H1 (cell line): ENCODE measurements around the gene COL9A2. TPM values are rescaled to one million over a fixed set of nuclear protein-coding genes. Genes with fewer than 3 reads are reported as not detected.

Source experiments
- CTCF ChIA-PET: fragments of 300-600 bp; sonication (Branson Sonifier 250); formaldehyde crosslinking; loops from one replicate; lab custom pipeline; 2021; ENCODE audit not compliant: partially characterized antibody; lab: Charles Lee
- POLR2A ChIA-PET: fragments of 300-600 bp; sonication (Branson Sonifier 250); formaldehyde crosslinking; loops from one replicate; lab custom pipeline; 2021; ENCODE audit warnings: inconsistent platforms; ENCODE audit not compliant: partially characterized antibody; lab: Charles Lee
- DNase-seq, 2 experiments: peaks; one replicate each; pipeline versions ENCODE4 v3.0.0 to v3.0.0-alpha.2; 2010 to 2022; ENCODE audit warnings: low spot score in 2 of 2, low read depth in 1 of 2, mixed read lengths in 1 of 2
- FAIRE-seq: peaks from 2 replicates; lab custom pipeline; 2011; peaks lifted over from hg19 to GRCh38; lab: Jason Lieb, UNC
- H2AFZ ChIP-seq: 2 replicates; pipeline ENCODE4 v1.8.1; 2012; ENCODE audit warnings: low read length, inconsistent platforms
- H2AK5ac ChIP-seq: 2 replicates; pipeline ENCODE4 v1.6.1; 2013; ENCODE audit warnings: low read depth, low read length
- H2BK120ac ChIP-seq: replicated peaks from 2 replicates; pipeline ENCODE3; 2013; ENCODE audit warnings: low read depth, low read length, inconsistent platforms
- H2BK12ac ChIP-seq: 2 replicates; pipeline ENCODE4 v1.6.1; 2013; ENCODE audit warnings: low read depth, low read length
- H2BK15ac ChIP-seq: 2 replicates; pipeline ENCODE4 v1.6.1; 2013; ENCODE audit warnings: low read length
- H2BK20ac ChIP-seq: 2 replicates; pipeline ENCODE4 v1.6.1; 2013; ENCODE audit warnings: low read length
- H2BK5ac ChIP-seq: 2 replicates; pipeline ENCODE4 v1.6.1; 2013; ENCODE audit warnings: low read depth, low read length
- H3K14ac ChIP-seq: 2 replicates; pipeline ENCODE4 v1.6.1; 2013; ENCODE audit warnings: inconsistent platforms; ENCODE audit not compliant: insufficient read length
- H3K18ac ChIP-seq: 2 replicates; pipeline ENCODE4 v1.6.1; 2013; ENCODE audit warnings: low read length; ENCODE audit errors: extremely low read depth
- H3K23ac ChIP-seq: 2 replicates; pipeline ENCODE4 v1.6.1; 2013; ENCODE audit warnings: inconsistent platforms; ENCODE audit not compliant: insufficient read length
- H3K23me2 ChIP-seq: 2 replicates; pipeline ENCODE4 v1.6.1; 2013; ENCODE audit warnings: low read depth, low read length
- H3K27ac ChIP-seq: 2 replicates; pipeline ENCODE4 v1.6.1; 2011; ENCODE audit warnings: low read depth, low read length, inconsistent platforms
- H3K27me3 ChIP-seq, 4 experiments: replicated peaks in 1 of 4; 1 replicate in 1 of 4; 2 replicates in 3 of 4; pipeline versions ENCODE4 v1.6.1 to v1.8.1; 2011 to 2013; ENCODE audit warnings: low read length in 3 of 4, mild to moderate bottlenecking in 3 of 4, inconsistent platforms in 2 of 4, mixed read lengths in 2 of 4, moderate library complexity in 1 of 4; ENCODE audit not compliant: control insufficient read depth in 3 of 4, insufficient read depth in 3 of 4; ENCODE audit errors: extremely low read depth in 1 of 4
- H3K36me3 ChIP-seq, 4 experiments: 2 replicates each; pipeline versions ENCODE4 v1.6.1 to v1.8.1; 2011 to 2013; ENCODE audit warnings: mild to moderate bottlenecking in 4 of 4, low read length in 3 of 4, moderate library complexity in 2 of 4, control low read depth in 1 of 4, inconsistent platforms in 1 of 4; ENCODE audit not compliant: insufficient read depth in 4 of 4, control insufficient read depth in 2 of 4
- H3K4ac ChIP-seq: replicated peaks from 2 replicates; pipeline ENCODE3; 2013; ENCODE audit warnings: low read length, low read depth, mixed read lengths, inconsistent platforms; ENCODE audit not compliant: insufficient read length
- H3K4me1 ChIP-seq, 4 experiments: replicated peaks in 1 of 4; 1 replicate in 1 of 4; 2 replicates in 3 of 4; pipeline versions ENCODE4 v1.6.1 to v1.8.1; 2011 to 2013; ENCODE audit warnings: low read length in 3 of 4, inconsistent platforms in 2 of 4, mixed read lengths in 1 of 4; ENCODE audit not compliant: insufficient read depth in 4 of 4, control insufficient read depth in 3 of 4
- H3K4me2 ChIP-seq, 2 experiments: 2 replicates each; pipeline versions ENCODE4 v1.6.1 to v1.8.1; 2011 to 2013; ENCODE audit warnings: low read depth in 2 of 2, low read length in 2 of 2, control low read depth in 1 of 2, inconsistent platforms in 1 of 2, mild to moderate bottlenecking in 1 of 2; ENCODE audit not compliant: insufficient read depth in 1 of 2
- H3K4me3 ChIP-seq, 4 experiments: fragments of 200-600, 300-600 bp in 1 of 4; sonication (generic), shearing (Covaris generic), sonication (Bioruptor Twin) in 1 of 4; 2 replicates each; pipeline versions ENCODE4 v1.5.1 to v1.8.1; 2011 to 2016; ENCODE audit warnings: low read length in 4 of 4, low read depth in 3 of 4, control low read depth in 2 of 4, inconsistent platforms in 2 of 4, mild to moderate bottlenecking in 2 of 4, mixed read lengths in 1 of 4, moderate library complexity in 1 of 4; ENCODE audit not compliant: insufficient read depth in 2 of 4; ENCODE audit errors: extremely low read depth in 1 of 4
- H3K56ac ChIP-seq: replicated peaks from 2 replicates; pipeline ENCODE3; 2013; ENCODE audit warnings: low read depth, mild to moderate bottlenecking, mixed read lengths, low read length, inconsistent platforms; ENCODE audit not compliant: insufficient read length
- H3K79me1 ChIP-seq: 2 replicates; pipeline ENCODE4 v1.6.1; 2013; ENCODE audit warnings: low read depth, low read length, control low read depth
- H3K79me2 ChIP-seq, 2 experiments: 2 replicates each; pipeline versions ENCODE4 v1.6.1 to v1.8.1; 2012 to 2013; ENCODE audit warnings: low read length in 2 of 2, mild to moderate bottlenecking in 2 of 2, inconsistent platforms in 1 of 2; ENCODE audit not compliant: insufficient read depth in 2 of 2, control insufficient read depth in 1 of 2
- H3K9ac ChIP-seq, 4 experiments: replicated peaks in 1 of 4; 1 replicate in 1 of 4; 2 replicates in 3 of 4; pipeline versions ENCODE4 v1.6.1 to v1.8.1; 2011 to 2013; ENCODE audit warnings: low read depth in 3 of 4, low read length in 3 of 4, control low read depth in 2 of 4, mild to moderate bottlenecking in 2 of 4, moderate library complexity in 2 of 4, inconsistent platforms in 1 of 4; ENCODE audit errors: extremely low read depth in 1 of 4
- H3K9me3 ChIP-seq, 2 experiments: 2 replicates each; pipeline versions ENCODE4 v1.6.1 to v1.8.1; 2012 to 2013; ENCODE audit warnings: mild to moderate bottlenecking in 2 of 2, moderate library complexity in 2 of 2, control low read depth in 1 of 2, inconsistent platforms in 1 of 2, low read depth in 1 of 2, low read length in 1 of 2, mixed read lengths in 1 of 2; ENCODE audit not compliant: insufficient read depth in 2 of 2
- H4K20me1 ChIP-seq, 2 experiments: replicated peaks in 1 of 2; 2 replicates each; pipeline versions ENCODE3 to v1.8.1; 2011 to 2013; ENCODE audit warnings: inconsistent platforms in 2 of 2, low read length in 2 of 2, mild to moderate bottlenecking in 1 of 2; ENCODE audit not compliant: insufficient read depth in 2 of 2, control insufficient read depth in 1 of 2
- H4K5ac ChIP-seq: 2 replicates; pipeline ENCODE4 v1.6.1; 2013; ENCODE audit warnings: low read length, low read depth, mixed read lengths, inconsistent platforms; ENCODE audit not compliant: insufficient read length
- H4K8ac ChIP-seq: 2 replicates; pipeline ENCODE4 v1.8.0; 2013; ENCODE audit warnings: mild to moderate bottlenecking, moderate library complexity, low read length, inconsistent platforms; ENCODE audit not compliant: insufficient read depth; ENCODE audit errors: extremely low read depth
- H4K91ac ChIP-seq: replicated peaks from 2 replicates; pipeline ENCODE3; 2013; ENCODE audit warnings: low read length, mixed read lengths, inconsistent platforms; ENCODE audit not compliant: insufficient read length
- ATF2 ChIP-seq: IDR thresholded peaks from 2 replicates; pipeline ENCODE4 v1.6.1; 2012; ENCODE audit warnings: low read length, inconsistent platforms
- EGR1 ChIP-seq: IDR thresholded peaks from 2 replicates; pipeline ENCODE4 v1.6.1; 2011; ENCODE audit warnings: low read depth, low read length, borderline replicate concordance
- GABPA ChIP-seq: IDR thresholded peaks from 2 replicates; pipeline ENCODE4 v1.6.1; 2011; ENCODE audit warnings: mild to moderate bottlenecking, low read length, moderate library complexity, borderline replicate concordance; ENCODE audit not compliant: insufficient read depth
- MAFK ChIP-seq: IDR thresholded peaks from 2 replicates; pipeline ENCODE4 v1.6.1; 2012; ENCODE audit warnings: low read depth, mild to moderate bottlenecking, improper control_type of control experiment, low read length
- SP2 ChIP-seq: IDR thresholded peaks from 2 replicates; pipeline ENCODE4 v1.6.1; 2012; ENCODE audit warnings: mild to moderate bottlenecking, low read length, inconsistent platforms
- polyA plus RNA-seq, 7 experiments: library from polyadenylated mRNA; depleted of rRNA in 3 of 7; stranded (reverse) in 5 of 7; unstranded in 2 of 7; fragments of >200 nt in 5 of 7; fragments of 200-250 nt in 2 of 7; gene quantifications; 1 replicate in 5 of 7; 2 replicates in 1 of 7; 4 replicates in 1 of 7; pipeline versions ENCODE4 v1.2.1 to v1.2.3, GENCODE V29; 2011 to 2013; ENCODE audit warnings: missing spikeins in 2 of 7, mixed read lengths in 2 of 7
- total RNA-seq: library from RNA; stranded (reverse); fragmentation: NEBNext Ultra II Directional; extraction: Animal tissue kit (Norgen Biotek cat#: 25700); gene quantifications from 2 replicates; pipeline ENCODE4 v1.2.1, GENCODE V29; 2021
- TF ChIP-seq, protein P1 (sequence below): IDR thresholded peaks from 2 replicates; pipeline ENCODE4 v1.6.1; 2012; ENCODE audit warnings: inconsistent platforms

The COL9A2 gene
- total and polyA plus RNA-seq, 2 of the 8 experiments (the other 6 are each of a cell fraction or from before 2014, with no cell fraction given): 3.2 to 3.3 TPM

DNA sequence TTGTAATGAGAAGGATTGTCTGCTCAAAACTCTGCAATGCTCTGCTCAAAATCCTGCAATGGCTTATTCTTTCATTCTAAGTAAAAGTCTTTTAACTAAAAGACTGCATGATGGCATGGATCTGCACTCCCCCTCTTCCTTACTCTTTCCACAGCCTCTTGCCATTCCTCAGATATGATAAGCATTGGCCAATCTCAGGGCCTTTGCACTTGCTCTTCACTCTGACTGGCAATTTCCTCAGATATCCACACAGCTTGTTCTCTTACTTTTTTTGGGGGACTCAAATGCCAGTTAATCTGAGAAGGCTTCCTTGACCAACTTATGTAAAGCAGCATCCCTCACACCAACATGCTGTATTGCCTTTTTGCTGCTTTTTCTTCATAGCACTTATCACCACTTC, 61.9 kb downstream of the COL9A2 start:
- no peak overlapping the region for H3K4ac ChIP-seq
- H3K9me3 ChIP-seq: no peaks in the 10 kb centered on the region
- H3K4me2 ChIP-seq: no peak overlapping the region
- H2AK5ac ChIP-seq: no peak overlapping the region
- no peak overlapping the region for H2BK12ac ChIP-seq
- ChIA-PET POLR2A (interaction anchor here (0.6 to 1.3 kb wide), 2 partner anchors 12 to 54 kb away, joined by 3 read pairs; no protein-coding TSS in a partner anchor), CTCF (interaction anchor here (1.1 to 3.1 kb wide), 4 partner anchors 13 to 102 kb away, joined by 3 to 13 read pairs (median 4); no protein-coding TSS in a partner anchor)
- H3K4me1 ChIP-seq: no peaks in the 10 kb centered on the region; a peak in 1 of 7 replicates
- peaks cover under 1 to 7% (median 3%) of the 10 kb centered on the region in 4 experiments; a peak in 5 of 8 replicates for H3K36me3 ChIP-seq
- DNase-seq (no peak), FAIRE-seq (no peak)
- no peaks in the 10 kb centered on the region for H3K23me2 ChIP-seq
- H3K18ac ChIP-seq: no peak overlapping the region
- H4K91ac ChIP-seq: no peak overlapping the region
- H3K23ac ChIP-seq: no peak overlapping the region
- no peak overlapping the region for H3K56ac ChIP-seq
- H3K79me2 ChIP-seq: peaks cover 0 to 21% of the 10 kb centered on the region in 2 experiments; a peak in 2 of 4 replicates
- no peak overlapping the region for H3K27ac ChIP-seq
- H3K79me1 ChIP-seq: no peaks in the 10 kb centered on the region
- no peak overlapping the region for H2BK15ac ChIP-seq
- H3K14ac ChIP-seq: no peak overlapping the region
- no peaks in the 10 kb centered on the region for H3K27me3 ChIP-seq
- no peak overlapping the region for H2BK120ac ChIP-seq
- no peak overlapping the region for H4K8ac ChIP-seq
- H3K4me3 ChIP-seq: no peak overlapping the region
- H2AFZ ChIP-seq: no peak overlapping the region
- H3K9ac ChIP-seq: no peak overlapping the region
- peaks cover 0 to 1% of the 10 kb centered on the region in 2 experiments for H4K20me1 ChIP-seq
- no peak overlapping the region for H2BK5ac ChIP-seq
- H4K5ac ChIP-seq: no peak overlapping the region
- no peak overlapping the region for H2BK20ac ChIP-seq
- TF ChIP-seq, protein P1, sequence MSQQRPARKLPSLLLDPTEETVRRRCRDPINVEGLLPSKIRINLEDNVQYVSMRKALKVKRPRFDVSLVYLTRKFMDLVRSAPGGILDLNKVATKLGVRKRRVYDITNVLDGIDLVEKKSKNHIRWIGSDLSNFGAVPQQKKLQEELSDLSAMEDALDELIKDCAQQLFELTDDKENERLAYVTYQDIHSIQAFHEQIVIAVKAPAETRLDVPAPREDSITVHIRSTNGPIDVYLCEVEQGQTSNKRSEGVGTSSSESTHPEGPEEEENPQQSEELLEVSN: no peak
- TF ChIP-seq EGR1: no peak
- TF ChIP-seq GABPA: no peak
- no peak for TF ChIP-seq ATF2
- no peak for TF ChIP-seq MAFK
- TF ChIP-seq SP2: no peak
